OCI-LY3 (cell line): ENCODE results near the gene TMEM208.

ENCODE experiments used
- H2AFZ ChIP-seq: fragments of 200-600, 300-600 bp; shearing (Covaris generic); 2 replicates; pipeline ENCODE4 v1.6.0; 2014; ENCODE audit warnings: antibody characterized with exemption, low read depth, low read length
- H3K27ac ChIP-seq: fragments of 200-600, 300-600 bp; sonication (generic); 2 replicates; pipeline ENCODE4 v1.5.1; 2014; ENCODE audit warnings: mild to moderate bottlenecking, low read length, moderate library complexity, mixed read lengths
- H3K27me3 ChIP-seq: fragments of 200-600, 300-600 bp; sonication (generic); 2 replicates; pipeline ENCODE4 v1.6.1; 2014; ENCODE audit warnings: low read depth, low read length, mixed read lengths
- H3K36me3 ChIP-seq: fragments of 200-600, 300-600 bp; sonication (generic); replicated peaks from 2 replicates; pipeline ENCODE3; 2014; ENCODE audit warnings: low read depth, low read length, mixed read lengths
- H3K4me1 ChIP-seq: fragments of 300-600, 200-600 bp; sonication (generic); 2 replicates; pipeline ENCODE4 v1.6.1; 2014; ENCODE audit warnings: low read length, mixed read lengths
- H3K4me2 ChIP-seq: fragments of 200-600, 300-600 bp; sonication (generic); 2 replicates; pipeline ENCODE4 v1.6.1; 2014; ENCODE audit warnings: low read length, mixed read lengths
- H3K4me3 ChIP-seq: fragments of 300-600, 200-600 bp; sonication (generic); 2 replicates; pipeline ENCODE4 v1.5.1; 2014; ENCODE audit warnings: antibody characterized with exemption, mild to moderate bottlenecking, low read length, moderate library complexity
- H3K79me2 ChIP-seq: fragments of 300-600, 200-600 bp; shearing (Covaris generic); 2 replicates; pipeline ENCODE4 v1.6.1; 2014; ENCODE audit warnings: mild to moderate bottlenecking, low read length, mixed read lengths
- H3K9ac ChIP-seq: fragments of 300-600, 200-600 bp; shearing (Covaris generic); 2 replicates; pipeline ENCODE4 v1.6.0; 2014; ENCODE audit warnings: mild to moderate bottlenecking, low read length, moderate library complexity
- H3K9me3 ChIP-seq: fragments of 200-600, 300-600 bp; shearing (Covaris generic); 2 replicates; pipeline ENCODE4 v1.6.1; 2014; ENCODE audit warnings: low read length, mixed read lengths; ENCODE audit not compliant: insufficient read depth
- H4K20me1 ChIP-seq: fragments of 200-600, 300-600 bp; sonication (generic); 2 replicates; pipeline ENCODE4 v1.6.1; 2016; ENCODE audit warnings: low read length, mixed read lengths; ENCODE audit not compliant: insufficient read depth
- CTCF ChIP-seq: fragments of 200-600, 300-600 bp; sonication (generic); IDR thresholded peaks from 2 replicates; pipeline ENCODE4 v1.5.1; 2014; ENCODE audit warnings: antibody characterized with exemption, low read length, low read depth
- EZH2phosphoT487 ChIP-seq: fragments of 200-600 bp; shearing (Covaris generic); IDR thresholded peaks from 2 replicates; pipeline ENCODE4 v1.6.1; 2018; ENCODE audit warnings: antibody characterized with exemption, mixed run types, low read depth

The TMEM208 gene

GRCh38 chr16:67180166-67180565 is 46.8 kb upstream of the TMEM208 start:
- Histone ChIP-seq H2AFZ (no peak overlapping the region), H3K4me2 (no peak overlapping the region), H3K36me3 (peaks cover 11% of the 10 kb centered on the region), H3K4me3 (no peak overlapping the region), H3K4me1 (peaks cover 21% of the 10 kb centered on the region; the same call in 1 of the 2 replicates), H4K20me1 (no peaks in the 10 kb centered on the region; the same call in 1 of the 2 replicates), H3K27ac (no peak overlapping the region), H3K9ac (no peak overlapping the region), H3K27me3 (no peaks in the 10 kb centered on the region), H3K9me3 (no peaks in the 10 kb centered on the region), H3K79me2 (peaks cover 13% of the 10 kb centered on the region)
- no peak for TF ChIP-seq CTCF

DNA sequence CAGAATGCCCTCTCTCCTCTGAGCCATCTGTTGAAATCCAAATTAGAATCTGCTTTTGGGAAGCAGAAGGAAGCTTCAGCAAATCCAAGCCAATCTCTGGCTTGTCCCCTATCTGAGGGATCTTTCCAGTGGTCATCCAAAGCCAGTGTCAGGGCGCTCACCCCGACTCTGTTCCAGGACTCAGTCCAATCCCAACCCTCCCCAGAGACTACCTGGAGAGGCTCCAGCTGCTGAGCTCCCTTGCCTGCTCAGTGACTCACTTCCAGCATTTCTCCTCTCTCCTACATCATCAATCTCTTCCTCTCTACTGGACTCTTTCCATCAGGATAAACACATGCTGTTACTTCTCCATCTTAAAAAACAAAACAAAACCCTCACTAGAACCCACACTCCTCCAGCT is 45.6 kb upstream of the TMEM208 start:
- H3K79me2 ChIP-seq, result peaks cover 13% of the 10 kb centered on the region
- no peak for TF ChIP-seq EZH2phosphoT487
- no peak for TF ChIP-seq CTCF
- H3K4me2 ChIP-seq, result no peak overlapping the region

GRCh38 chr16:67182288-67182687 is 44.6 kb upstream of the TMEM208 start:
- Histone ChIP-seq H3K4me3 (peak overlapping the region; percentile 86), H3K27ac (no peak overlapping the region), H3K4me2 (peak overlapping the region; percentile 66), H2AFZ (no peak overlapping the region), H3K27me3 (no peaks in the 10 kb centered on the region), H3K79me2 (peaks cover 13% of the 10 kb centered on the region), H4K20me1 (no peaks in the 10 kb centered on the region; the same call in 1 of the 2 replicates), H3K4me1 (peaks cover 19% of the 10 kb centered on the region; the same call in 1 of the 2 replicates), H3K9me3 (no peaks in the 10 kb centered on the region), H3K36me3 (peaks cover 6% of the 10 kb centered on the region), H3K9ac (peak overlapping the region; percentile 74; the same call in 1 of the 2 replicates)
- TF ChIP-seq EZH2phosphoT487 (no peak), CTCF (no peak)

More for the DNA sequence above, 45.6 kb upstream of the TMEM208 start:
- no peaks in the 10 kb centered on the region for H3K9me3 ChIP-seq
- no peaks in the 10 kb centered on the region; the same call in 1 of the 2 replicates for H4K20me1 ChIP-seq
- H3K27ac ChIP-seq, result no peak overlapping the region
- no peak overlapping the region for H2AFZ ChIP-seq
- H3K36me3 ChIP-seq, result peaks cover 6% of the 10 kb centered on the region
- peaks cover 19% of the 10 kb centered on the region; the same call in 1 of the 2 replicates for H3K4me1 ChIP-seq
- no peak overlapping the region for H3K4me3 ChIP-seq
- no peaks in the 10 kb centered on the region for H3K27me3 ChIP-seq
- H3K9ac ChIP-seq, result no peak overlapping the region

DNA sequence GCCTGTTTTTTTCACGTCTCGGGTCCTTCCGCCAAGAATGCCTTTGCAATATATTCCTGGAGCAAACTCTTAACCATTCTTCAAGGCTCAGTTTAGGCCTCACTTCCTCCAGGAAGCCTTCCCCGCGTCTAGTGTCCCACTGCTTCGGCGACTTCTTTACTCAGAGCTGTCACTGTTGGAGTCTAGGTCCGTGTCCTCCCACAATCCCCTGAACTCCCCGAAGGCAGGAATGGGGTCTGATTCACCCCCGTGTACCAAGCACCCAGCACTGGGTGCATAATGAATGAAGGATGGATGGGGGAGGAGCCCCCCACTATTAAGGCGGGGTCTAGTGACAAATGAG is 43.7 kb upstream of the TMEM208 start:
- Histone ChIP-seq H2AFZ (peak overlapping the region; percentile 34; the same call in 1 of the 2 replicates), H3K79me2 (peaks cover 13% of the 10 kb centered on the region), H3K4me1 (peaks cover 19% of the 10 kb centered on the region; the same call in 1 of the 2 replicates), H4K20me1 (no peaks in the 10 kb centered on the region; the same call in 1 of the 2 replicates), H3K9ac (peak overlapping the region; percentile 74), H3K27me3 (no peaks in the 10 kb centered on the region), H3K4me2 (peak overlapping the region; percentile 66), H3K9me3 (no peaks in the 10 kb centered on the region), H3K4me3 (peak overlapping the region; percentile 86), H3K36me3 (peaks cover 6% of the 10 kb centered on the region), H3K27ac (no peak overlapping the region)
- TF ChIP-seq CTCF (no peak), EZH2phosphoT487 (no peak)
